Activated CD8-positive, alpha-beta memory T cell treated with anti-CD3 and anti-CD28 coated beads, Interleukin-2, amount 50 U/mL, for 4 hours (primary cell): ENCODE results near the gene EPG5.
"Not testable (repeated sequence)": the region's sequence is repeated elsewhere in the genome, so short reads cannot be mapped to it uniquely, and the experiment has no call there.

ENCODE experiments used
- DNase-seq: peaks from one replicate; pipeline ENCODE4 v3.0.0-alpha.2; 2020

Gene EPG5

GRCh38 chr18:45967007-45967706, at the start of gene EPG5:
TSS of gene EPG5 (minus strand) at chr18:45967329. CDS start at chr18:45967239, 90 bp downstream.
- peak; percentile 89 for DNase-seq

GRCh38 chr18:46013484-46014189, 46.5 kb upstream of the EPG5 start:
- DNase-seq, result no peak

- DNase-seq, result no peak
Measured at GRCh38 chr18:46010676-46011075, 43.5 kb upstream of the EPG5 start.

GRCh38 chr18:46010050-46010449, 42.9 kb upstream of the EPG5 start:
- no peak for DNase-seq

GRCh38 chr18:46009125-46009840, 42.2 kb upstream of the EPG5 start:
- DNase-seq, result no peak

- no peak for DNase-seq
Measured at GRCh38 chr18:46008531-46008930, 41.4 kb upstream of the EPG5 start.

- no peak for DNase-seq
Measured at GRCh38 chr18:46007165-46007564, 40.0 kb upstream of the EPG5 start.

- no peak for DNase-seq
Measured at GRCh38 chr18:46002934-46003333, 35.8 kb upstream of the EPG5 start.

GRCh38 chr18:46001892-46002291, 34.8 kb upstream of the EPG5 start:
- no peak for DNase-seq

GRCh38 chr18:46001074-46001473, 33.9 kb upstream of the EPG5 start:
- no peak for DNase-seq

- DNase-seq, result no peak
Measured at GRCh38 chr18:45999536-45999935, 32.4 kb upstream of the EPG5 start.

- no peak for DNase-seq
Measured at GRCh38 chr18:45998244-45998643, 31.1 kb upstream of the EPG5 start.

- DNase-seq, result no peak
Measured at GRCh38 chr18:45997700-45998151, 30.6 kb upstream of the EPG5 start.

- no peak for DNase-seq
Measured at GRCh38 chr18:45995461-45995860, 28.3 kb upstream of the EPG5 start.

GRCh38 chr18:45993438-45993837, 26.3 kb upstream of the EPG5 start:
- DNase-seq, result no peak

GRCh38 chr18:45992527-45992926, 25.4 kb upstream of the EPG5 start:
- not testable (repeated sequence) for DNase-seq

GRCh38 chr18:45991788-45992187, 24.7 kb upstream of the EPG5 start:
- no peak for DNase-seq

GRCh38 chr18:45984546-45985235, 17.6 kb upstream of the EPG5 start:
- no peak for DNase-seq

GRCh38 chr18:45981821-45982220, 14.7 kb upstream of the EPG5 start:
- no peak for DNase-seq

GRCh38 chr18:45980229-45980628, 13.1 kb upstream of the EPG5 start:
- no peak for DNase-seq

GRCh38 chr18:45978084-45978483, 11.0 kb upstream of the EPG5 start:
- DNase-seq, result no peak

- DNase-seq, result no peak
Measured at GRCh38 chr18:45976974-45977373, 9.8 kb upstream of the EPG5 start.

- DNase-seq, result no peak
Measured at GRCh38 chr18:45976566-45976965, 9.4 kb upstream of the EPG5 start.
